ENCODE data around the gene DPH3. TPM values are rescaled to one million over a fixed set of nuclear protein-coding genes. Genes with fewer than 3 reads are reported as not detected.

DPH3 gene
- total and polyA plus RNA-seq, 4 donors, result 11.7 to 22.0 (median 16.3) TPM

DNA sequence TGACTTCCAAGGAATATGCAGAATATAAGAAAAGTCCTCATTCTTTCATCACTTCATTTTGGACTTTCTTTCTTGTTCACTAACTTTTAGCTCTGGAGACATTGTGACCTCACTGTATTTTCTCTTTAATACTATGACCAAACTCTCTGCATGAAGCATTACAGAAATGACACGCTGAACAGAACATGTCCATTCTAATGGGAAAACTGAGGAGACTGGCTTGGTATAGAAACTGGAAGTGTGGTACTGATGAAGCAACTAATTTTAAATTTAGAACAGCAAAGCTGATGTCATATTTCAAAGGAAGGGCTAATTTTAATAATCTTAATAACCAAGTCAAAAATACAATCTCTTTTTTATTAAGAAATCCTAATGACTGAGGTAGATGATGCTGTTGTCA, 4.7 kb downstream of the DPH3 start:
- H3K9ac ChIP-seq (ENCODE audit: insufficient read depth in 1 of 2, low read length in 2 of 2), result no peak overlapping the region
- H3K27ac ChIP-seq (ENCODE audit: low read depth in 1 of 2, low read length in 1 of 2), result no peak overlapping the region
- no peaks in the 10 kb centered on the region for H3K9me3 ChIP-seq (ENCODE audit: control insufficient read depth in 4 of 4, insufficient read depth in 3 of 4, low read length in 3 of 4)
- H3K4me1 ChIP-seq (ENCODE audit: control insufficient read depth in 5 of 5, insufficient read depth in 5 of 5, low read length in 5 of 5), result peaks cover 0 to 7% (median 3%) of the 10 kb centered on the region in 5 donors
- DNase-seq (no peak), ATAC-seq (ENCODE audit: insufficient read depth, low FRiP score) (no peak)
- TF ChIP-seq, protein P1, sequence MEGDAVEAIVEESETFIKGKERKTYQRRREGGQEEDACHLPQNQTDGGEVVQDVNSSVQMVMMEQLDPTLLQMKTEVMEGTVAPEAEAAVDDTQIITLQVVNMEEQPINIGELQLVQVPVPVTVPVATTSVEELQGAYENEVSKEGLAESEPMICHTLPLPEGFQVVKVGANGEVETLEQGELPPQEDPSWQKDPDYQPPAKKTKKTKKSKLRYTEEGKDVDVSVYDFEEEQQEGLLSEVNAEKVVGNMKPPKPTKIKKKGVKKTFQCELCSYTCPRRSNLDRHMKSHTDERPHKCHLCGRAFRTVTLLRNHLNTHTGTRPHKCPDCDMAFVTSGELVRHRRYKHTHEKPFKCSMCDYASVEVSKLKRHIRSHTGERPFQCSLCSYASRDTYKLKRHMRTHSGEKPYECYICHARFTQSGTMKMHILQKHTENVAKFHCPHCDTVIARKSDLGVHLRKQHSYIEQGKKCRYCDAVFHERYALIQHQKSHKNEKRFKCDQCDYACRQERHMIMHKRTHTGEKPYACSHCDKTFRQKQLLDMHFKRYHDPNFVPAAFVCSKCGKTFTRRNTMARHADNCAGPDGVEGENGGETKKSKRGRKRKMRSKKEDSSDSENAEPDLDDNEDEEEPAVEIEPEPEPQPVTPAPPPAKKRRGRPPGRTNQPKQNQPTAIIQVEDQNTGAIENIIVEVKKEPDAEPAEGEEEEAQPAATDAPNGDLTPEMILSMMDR (IDR thresholded peaks at IDR 0.05; ENCODE audit: control extremely low read depth, extremely low read depth), result no peak
- no peak overlapping the region for H3K4me3 ChIP-seq
- WGBS, 2 donors, result 87 to 91% methylated on average over 1 of the region's 1 CpG
- no peaks in the 10 kb centered on the region for H3K27me3 ChIP-seq (ENCODE audit: control insufficient read depth in 3 of 3, insufficient read depth in 3 of 3, low read length in 2 of 3)
- peaks cover 0 to 13% (median 6%) of the 10 kb centered on the region in 4 donors for H3K36me3 ChIP-seq (ENCODE audit: control insufficient read depth in 4 of 4, insufficient read depth in 4 of 4, low read length in 4 of 4)

DNA sequence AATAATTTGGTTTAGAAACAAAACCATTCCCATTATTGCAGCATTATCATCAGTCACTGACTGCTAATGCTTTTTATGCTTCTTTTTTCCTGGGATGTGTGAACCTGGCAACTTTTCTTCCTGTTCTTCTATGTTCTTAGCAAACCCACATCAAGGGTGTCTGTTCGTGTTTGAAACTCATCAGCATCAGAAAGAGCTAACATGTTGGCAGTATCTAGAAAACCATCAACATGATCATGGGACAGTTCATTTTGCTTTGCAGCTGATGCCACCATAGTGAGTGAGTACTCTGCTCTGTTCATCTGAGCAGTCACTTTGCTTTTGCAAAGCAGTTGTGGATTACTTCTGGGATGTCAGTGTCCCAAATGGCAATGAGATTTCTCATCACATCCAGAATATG, 5.9 kb downstream of the DPH3 start:
- no peak overlapping the region for H3K27ac ChIP-seq (ENCODE audit: low read depth in 1 of 2, low read length in 1 of 2)
- 86 to 87% methylated on average over 1 of the region's 1 CpG for WGBS, 2 donors
- H3K4me3 ChIP-seq, result no peak overlapping the region
- DNase-seq (no peak), ATAC-seq (ENCODE audit: insufficient read depth, low FRiP score) (no peak)
- H3K36me3 ChIP-seq (ENCODE audit: control insufficient read depth in 4 of 4, insufficient read depth in 4 of 4, low read length in 4 of 4), result peaks cover 0 to 13% (median 6%) of the 10 kb centered on the region in 4 donors
- TF ChIP-seq, protein P1 (IDR thresholded peaks at IDR 0.05; ENCODE audit: control extremely low read depth, extremely low read depth), result no peak
- H3K9ac ChIP-seq (ENCODE audit: insufficient read depth in 1 of 2, low read length in 2 of 2), result no peak overlapping the region
- H3K9me3 ChIP-seq (ENCODE audit: control insufficient read depth in 4 of 4, insufficient read depth in 3 of 4, low read length in 3 of 4), result no peaks in the 10 kb centered on the region
- peaks cover 0 to 5% (median under 1%) of the 10 kb centered on the region in 5 donors for H3K4me1 ChIP-seq (ENCODE audit: control insufficient read depth in 5 of 5, insufficient read depth in 5 of 5, low read length in 5 of 5)
- H3K27me3 ChIP-seq (ENCODE audit: control insufficient read depth in 3 of 3, insufficient read depth in 3 of 3, low read length in 2 of 3), result no peaks in the 10 kb centered on the region

DNA sequence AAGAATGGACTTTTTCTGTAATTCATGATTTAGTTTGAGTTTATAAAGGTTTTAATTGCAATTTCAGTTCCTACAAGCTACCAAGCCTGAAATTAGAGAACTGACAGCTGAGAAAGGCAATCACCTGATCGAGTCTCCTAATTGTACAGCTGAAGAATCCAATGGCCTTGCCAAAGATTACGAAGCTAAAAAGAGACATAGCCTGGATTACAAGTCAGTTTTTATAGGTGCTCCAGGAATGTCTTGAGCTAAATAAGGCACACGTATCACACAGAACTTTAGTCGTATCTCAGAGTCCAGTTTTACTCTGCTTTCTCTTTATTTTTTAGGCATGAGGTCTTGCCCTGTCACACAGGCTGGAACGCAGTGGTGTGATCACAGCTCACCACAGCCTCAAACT, 6.6 kb downstream of the DPH3 start:
- ATAC-seq (ENCODE audit: insufficient read depth, low FRiP score) (no peak), DNase-seq (no peak)
- H3K9me3 ChIP-seq (ENCODE audit: control insufficient read depth in 4 of 4, insufficient read depth in 3 of 4, low read length in 3 of 4), result no peaks in the 10 kb centered on the region
- 82 to 89% methylated on average over 5 of the region's 5 CpGs for WGBS, 2 donors
- H3K27ac ChIP-seq (ENCODE audit: low read depth in 1 of 2, low read length in 1 of 2), result no peak overlapping the region
- TF ChIP-seq, protein P1 (IDR thresholded peaks at IDR 0.05; ENCODE audit: control extremely low read depth, extremely low read depth), result no peak
- H3K9ac ChIP-seq (ENCODE audit: insufficient read depth in 1 of 2, low read length in 2 of 2), result no peak overlapping the region
- H3K4me1 ChIP-seq (ENCODE audit: control insufficient read depth in 5 of 5, insufficient read depth in 5 of 5, low read length in 5 of 5), result peaks cover 0 to 2% (median 0%) of the 10 kb centered on the region in 5 donors
- H3K36me3 ChIP-seq (ENCODE audit: control insufficient read depth in 4 of 4, insufficient read depth in 4 of 4, low read length in 4 of 4), result peaks cover 0 to 13% (median 6%) of the 10 kb centered on the region in 4 donors
- no peak overlapping the region for H3K4me3 ChIP-seq
- H3K27me3 ChIP-seq (ENCODE audit: control insufficient read depth in 3 of 3, insufficient read depth in 3 of 3, low read length in 2 of 3), result no peaks in the 10 kb centered on the region

- no peak overlapping the region for H3K27ac ChIP-seq (ENCODE audit: low read depth in 1 of 2, low read length in 1 of 2)
- peaks cover 0 to 13% (median 6%) of the 10 kb centered on the region in 4 donors for H3K36me3 ChIP-seq (ENCODE audit: control insufficient read depth in 4 of 4, insufficient read depth in 4 of 4, low read length in 4 of 4)
- H3K4me3 ChIP-seq, result no peak overlapping the region
- TF ChIP-seq, protein P1 (IDR thresholded peaks at IDR 0.05; ENCODE audit: control extremely low read depth, extremely low read depth), result no peak
- no peak overlapping the region for H3K9ac ChIP-seq (ENCODE audit: insufficient read depth in 1 of 2, low read length in 2 of 2)
- no peaks in the 10 kb centered on the region for H3K27me3 ChIP-seq (ENCODE audit: control insufficient read depth in 3 of 3, insufficient read depth in 3 of 3, low read length in 2 of 3)
- WGBS, 2 donors, result 65 to 76% methylated on average over 2 of the region's 2 CpGs
- DNase-seq (no peak), ATAC-seq (ENCODE audit: insufficient read depth, low FRiP score) (no peak)
- H3K4me1 ChIP-seq (ENCODE audit: control insufficient read depth in 5 of 5, insufficient read depth in 5 of 5, low read length in 5 of 5), result peaks cover 0 to 3% (median 0%) of the 10 kb centered on the region in 5 donors
- H3K9me3 ChIP-seq (ENCODE audit: control insufficient read depth in 4 of 4, insufficient read depth in 3 of 4, low read length in 3 of 4), result no peaks in the 10 kb centered on the region
These were observed 7.4 kb downstream of the DPH3 start for GRCh38 chr3:16257309-16257708.
